ENCODE results near the gene COL4A1.

The COL4A1 gene

DNA sequence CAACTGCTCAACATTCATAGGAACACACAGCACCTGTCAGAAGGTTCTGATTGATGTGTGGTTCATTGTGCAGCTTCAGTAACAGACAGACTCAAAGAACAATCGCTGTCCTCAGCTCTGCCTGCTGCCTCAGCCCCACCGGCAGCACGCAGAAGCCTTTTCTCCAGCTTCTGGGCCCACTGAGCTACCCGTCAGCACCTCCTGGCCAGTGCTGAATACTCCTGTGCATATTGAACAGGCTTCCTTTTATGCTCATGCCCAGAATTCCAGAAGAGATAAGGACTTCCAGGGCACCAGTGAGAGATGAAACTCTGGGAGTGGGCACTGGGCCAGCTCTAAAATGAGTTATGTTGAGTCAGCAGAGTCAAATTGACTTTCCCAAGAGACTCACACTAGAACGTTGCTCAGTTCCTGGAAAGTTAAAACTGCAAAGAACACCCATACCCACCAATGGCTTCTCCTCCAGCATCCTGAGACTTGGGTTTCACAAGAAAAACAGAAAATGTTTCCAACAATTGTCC is 119.3 kb downstream of the COL4A1 start:
- 75 to 89% methylated on average over 5 of the region's 5 CpGs for WGBS, 2 experiments
- Histone ChIP-seq H3K4me1 (ENCODE audit: control insufficient read depth, insufficient read depth, low read length) (no peaks in the 10 kb centered on the region), H3K27ac (ENCODE audit: insufficient read depth, low read depth, low read length, poor library complexity, severe bottlenecking) (no peak overlapping the region), H3K9me3 (ENCODE audit: control insufficient read depth, low read length) (no peaks in the 10 kb centered on the region), H3K27me3 (ENCODE audit: control insufficient read depth, insufficient read depth, low read length, poor library complexity, severe bottlenecking) (no peaks in the 10 kb centered on the region), H3K36me3 (ENCODE audit: control insufficient read depth, insufficient read depth, low read length) (peaks cover 4% of the 10 kb centered on the region), H3K4me3 (ENCODE audit: insufficient read depth, low read depth, low read length) (no peak overlapping the region)

DNA sequence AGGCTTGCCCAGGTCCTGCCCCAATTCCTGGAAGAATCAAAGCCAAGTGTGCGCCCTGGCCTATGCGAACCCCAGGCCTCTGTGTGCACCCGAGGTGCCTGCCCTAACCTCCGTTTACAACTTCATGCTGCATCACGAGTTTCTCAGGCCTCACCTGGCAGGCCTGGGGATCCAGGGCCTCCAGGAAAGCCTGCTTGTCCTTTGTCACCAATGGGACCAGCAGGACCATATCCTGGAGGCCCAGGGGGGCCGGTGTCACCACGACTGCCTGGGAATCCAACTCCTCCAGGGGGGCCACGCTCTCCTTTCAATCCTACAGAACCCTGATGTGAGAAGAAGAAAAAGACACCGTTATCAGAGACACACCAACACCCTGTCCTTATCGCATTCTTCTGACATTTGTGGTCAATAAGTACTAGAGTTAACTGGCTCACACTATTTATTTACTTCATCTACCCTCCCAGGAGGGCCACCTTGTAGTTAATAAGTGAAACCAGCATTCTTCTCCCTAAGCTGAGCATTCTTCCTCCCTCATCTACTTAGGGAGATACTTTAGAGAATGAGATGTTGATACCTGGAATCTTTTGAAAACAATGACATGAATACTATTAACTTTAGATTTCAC is 120.6 kb downstream of the COL4A1 start:
- Histone ChIP-seq H3K4me3 (ENCODE audit: insufficient read depth, low read depth, low read length) (no peak overlapping the region), H3K36me3 (ENCODE audit: control insufficient read depth, insufficient read depth, low read length) (peaks cover 4% of the 10 kb centered on the region), H3K9me3 (ENCODE audit: control insufficient read depth, low read length) (no peaks in the 10 kb centered on the region), H3K27ac (ENCODE audit: insufficient read depth, low read depth, low read length, poor library complexity, severe bottlenecking) (no peak overlapping the region), H3K27me3 (ENCODE audit: control insufficient read depth, insufficient read depth, low read length, poor library complexity, severe bottlenecking) (no peaks in the 10 kb centered on the region), H3K4me1 (ENCODE audit: control insufficient read depth, insufficient read depth, low read length) (no peaks in the 10 kb centered on the region)
- 94% methylated on average over 10 of the region's 10 CpGs for WGBS, 2 experiments

DNA sequence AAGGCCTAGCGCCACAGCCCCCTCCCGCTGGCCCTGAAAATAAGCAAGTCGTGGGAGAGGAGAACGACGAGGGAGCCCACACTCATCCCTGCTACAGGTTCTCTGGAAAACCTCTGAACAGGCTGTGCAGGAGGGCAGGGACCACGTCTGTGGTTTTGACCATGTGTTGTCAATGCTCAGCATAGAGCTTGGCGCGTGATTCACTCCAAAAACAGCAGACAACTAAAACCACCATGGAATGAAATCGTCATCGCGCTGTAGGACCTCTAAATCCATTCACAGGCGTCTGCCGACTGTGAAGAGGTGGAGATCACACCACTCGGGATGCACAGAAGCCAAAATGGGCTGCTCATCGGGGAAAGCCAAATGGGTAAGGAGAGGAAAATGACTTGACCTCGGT is 121.3 kb downstream of the COL4A1 start:
- H3K36me3 ChIP-seq (ENCODE audit: control insufficient read depth, insufficient read depth, low read length), result peaks cover 4% of the 10 kb centered on the region
- no peak overlapping the region for H3K27ac ChIP-seq (ENCODE audit: insufficient read depth, low read depth, low read length, poor library complexity, severe bottlenecking)
- WGBS, 2 experiments, result 95 to 97% methylated on average over 16 of the region's 16 CpGs
- H3K27me3 ChIP-seq (ENCODE audit: control insufficient read depth, insufficient read depth, low read length, poor library complexity, severe bottlenecking), result no peaks in the 10 kb centered on the region
- H3K4me1 ChIP-seq (ENCODE audit: control insufficient read depth, insufficient read depth, low read length), result peaks cover 1% of the 10 kb centered on the region
- H3K4me3 ChIP-seq (ENCODE audit: insufficient read depth, low read depth, low read length), result no peak overlapping the region
- H3K9me3 ChIP-seq (ENCODE audit: control insufficient read depth, low read length), result no peaks in the 10 kb centered on the region

DNA sequence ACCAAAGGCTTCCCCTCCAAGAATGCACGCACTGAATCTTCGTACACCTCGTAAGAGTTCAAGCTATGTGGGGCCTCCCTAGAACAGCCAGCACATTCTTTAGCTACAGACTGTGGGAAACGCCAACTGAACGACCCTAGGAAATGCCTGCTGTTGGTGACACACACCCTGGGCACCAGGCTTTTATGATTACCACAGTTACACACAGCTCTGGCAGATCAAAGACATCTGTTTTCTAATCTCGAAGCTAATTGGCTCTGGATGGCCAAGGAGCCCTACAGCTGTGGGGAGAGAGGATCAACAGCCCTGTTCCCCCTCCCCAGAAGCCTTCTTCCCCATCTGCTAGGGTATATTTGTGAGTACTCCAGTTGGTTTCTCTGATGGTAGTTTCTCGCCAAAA is 123.0 kb downstream of the COL4A1 start:
- Histone ChIP-seq H3K27ac (ENCODE audit: insufficient read depth, low read depth, low read length, poor library complexity, severe bottlenecking) (no peak overlapping the region), H3K4me1 (ENCODE audit: control insufficient read depth, insufficient read depth, low read length) (peaks cover 14% of the 10 kb centered on the region), H3K36me3 (ENCODE audit: control insufficient read depth, insufficient read depth, low read length) (peaks cover 4% of the 10 kb centered on the region), H3K9me3 (ENCODE audit: control insufficient read depth, low read length) (no peaks in the 10 kb centered on the region), H3K27me3 (ENCODE audit: control insufficient read depth, insufficient read depth, low read length, poor library complexity, severe bottlenecking) (no peaks in the 10 kb centered on the region), H3K4me3 (ENCODE audit: insufficient read depth, low read depth, low read length) (no peak overlapping the region)
- WGBS, 2 experiments, result 95% methylated on average over 7 of the region's 7 CpGs

DNA sequence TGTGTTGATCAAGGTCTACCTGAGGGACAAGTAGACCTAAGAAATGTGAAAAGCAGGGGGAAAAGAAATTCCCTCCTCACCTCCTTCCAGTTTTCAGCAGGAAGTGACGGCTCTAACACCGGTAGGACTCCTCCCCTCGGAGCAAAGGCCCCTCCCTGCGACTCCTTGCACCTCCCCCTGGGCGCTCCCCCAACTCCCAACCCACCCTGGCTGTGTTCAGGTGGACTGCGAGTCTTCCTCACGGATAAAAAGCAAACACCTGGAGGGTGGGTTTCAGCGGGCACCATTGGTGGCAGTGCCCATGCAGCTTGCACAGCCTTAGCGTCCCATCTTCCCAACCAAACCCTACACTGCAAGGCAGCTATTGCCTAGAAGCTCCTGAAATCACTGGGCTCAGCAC is 124.5 kb downstream of the COL4A1 start:
- WGBS, 2 experiments, result 94% methylated on average over 9 of the region's 9 CpGs
- Histone ChIP-seq H3K4me3 (ENCODE audit: insufficient read depth, low read depth, low read length) (no peak overlapping the region), H3K36me3 (ENCODE audit: control insufficient read depth, insufficient read depth, low read length) (peaks cover 4% of the 10 kb centered on the region), H3K4me1 (ENCODE audit: control insufficient read depth, insufficient read depth, low read length) (peaks cover 14% of the 10 kb centered on the region), H3K27me3 (ENCODE audit: control insufficient read depth, insufficient read depth, low read length, poor library complexity, severe bottlenecking) (no peaks in the 10 kb centered on the region), H3K27ac (ENCODE audit: insufficient read depth, low read depth, low read length, poor library complexity, severe bottlenecking) (no peak overlapping the region), H3K9me3 (ENCODE audit: control insufficient read depth, low read length) (no peaks in the 10 kb centered on the region)

DNA sequence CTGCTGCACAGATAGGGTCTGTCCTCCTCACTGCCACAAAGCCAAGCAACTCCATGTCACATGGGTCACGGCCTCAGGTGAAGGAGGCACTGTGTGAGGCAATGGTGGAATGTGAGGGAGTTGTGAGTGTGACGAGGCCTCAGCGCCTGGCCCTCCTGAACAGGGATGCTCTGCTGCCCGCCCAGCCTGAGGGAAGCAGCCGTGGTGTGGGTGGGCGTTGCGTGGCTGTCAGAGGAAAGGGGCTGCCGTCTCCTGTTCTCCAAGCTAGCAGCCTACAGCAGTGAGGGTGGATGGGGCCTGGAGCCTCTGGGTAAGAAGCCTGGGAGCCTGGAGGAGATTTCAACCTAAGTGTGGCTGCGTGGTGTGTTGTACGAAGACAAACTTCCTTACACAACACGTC is 125.0 kb downstream of the COL4A1 start:
- H3K27ac ChIP-seq (ENCODE audit: insufficient read depth, low read depth, low read length, poor library complexity, severe bottlenecking), result no peak overlapping the region
- H3K9me3 ChIP-seq (ENCODE audit: control insufficient read depth, low read length), result no peaks in the 10 kb centered on the region
- no peak overlapping the region for H3K4me3 ChIP-seq (ENCODE audit: insufficient read depth, low read depth, low read length)
- peaks cover 6% of the 10 kb centered on the region for H3K36me3 ChIP-seq (ENCODE audit: control insufficient read depth, insufficient read depth, low read length)
- 98% methylated on average over 8 to 11 of the region's 11 CpGs for WGBS, 2 experiments
- no peaks in the 10 kb centered on the region for H3K27me3 ChIP-seq (ENCODE audit: control insufficient read depth, insufficient read depth, low read length, poor library complexity, severe bottlenecking)
- peaks cover 14% of the 10 kb centered on the region for H3K4me1 ChIP-seq (ENCODE audit: control insufficient read depth, insufficient read depth, low read length)

DNA sequence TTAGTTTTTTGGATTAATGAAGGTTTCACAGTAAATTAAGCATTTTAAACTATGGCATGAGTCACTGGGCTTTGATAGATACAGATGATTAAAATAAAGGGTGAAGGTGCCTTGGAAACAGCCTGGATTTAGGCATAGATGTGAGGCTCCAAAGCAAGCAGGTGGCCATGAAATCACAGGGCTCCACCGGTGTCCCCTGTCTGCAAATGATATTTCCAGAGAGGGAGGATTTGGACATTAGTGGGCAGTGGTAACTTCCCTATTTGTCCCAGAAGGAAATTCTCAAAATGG is 127.2 kb downstream of the COL4A1 start:
- Histone ChIP-seq H3K9me3 (ENCODE audit: control insufficient read depth, low read length) (no peaks in the 10 kb centered on the region), H3K27ac (ENCODE audit: insufficient read depth, low read depth, low read length, poor library complexity, severe bottlenecking) (no peak overlapping the region), H3K36me3 (ENCODE audit: control insufficient read depth, insufficient read depth, low read length) (peaks cover 6% of the 10 kb centered on the region), H3K27me3 (ENCODE audit: control insufficient read depth, insufficient read depth, low read length, poor library complexity, severe bottlenecking) (no peaks in the 10 kb centered on the region), H3K4me3 (ENCODE audit: insufficient read depth, low read depth, low read length) (no peak overlapping the region), H3K4me1 (ENCODE audit: control insufficient read depth, insufficient read depth, low read length) (peaks cover 14% of the 10 kb centered on the region)
- WGBS, 2 experiments, result 92 to 100% methylated on average over 1 of the region's 1 CpG

DNA sequence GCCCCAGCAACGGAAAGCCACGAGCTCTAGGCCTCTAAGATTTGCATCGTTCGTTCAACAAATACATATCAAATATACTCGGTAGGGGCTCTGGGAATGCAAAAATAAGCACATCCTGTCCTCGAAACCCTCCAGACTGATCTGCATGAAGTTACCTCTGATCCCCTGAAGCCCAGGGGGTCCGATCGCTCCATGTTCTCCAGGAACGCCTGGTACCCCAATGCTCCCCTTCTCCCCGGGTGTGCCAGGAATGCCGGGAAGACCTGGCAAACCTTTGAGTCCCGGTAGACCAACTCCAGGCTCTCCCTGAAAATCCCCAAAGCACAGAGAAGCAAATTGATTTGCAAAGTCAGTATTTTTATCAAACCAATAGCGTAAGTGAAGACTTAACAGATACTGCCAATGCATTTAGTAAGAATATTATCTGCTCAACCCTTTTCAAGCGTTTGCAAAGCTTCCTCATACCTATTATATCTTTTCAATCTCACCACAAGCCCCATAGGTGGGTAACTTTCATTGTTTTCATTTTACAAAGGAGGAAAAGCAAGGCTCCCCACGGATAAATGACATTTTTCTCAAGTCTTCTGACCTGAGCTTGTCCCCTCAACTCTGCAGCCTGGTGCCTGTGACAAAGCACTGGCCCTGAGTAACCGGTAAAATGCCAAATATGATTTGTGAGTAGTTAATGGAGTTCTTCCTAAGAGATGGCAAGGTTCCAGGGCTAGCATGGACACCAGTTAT is 127.7 kb downstream of the COL4A1 start:
- 90 to 92% methylated on average over 16 of the region's 16 CpGs for WGBS, 2 experiments
- H3K27me3 ChIP-seq (ENCODE audit: control insufficient read depth, insufficient read depth, low read length, poor library complexity, severe bottlenecking), result no peaks in the 10 kb centered on the region
- no peak overlapping the region for H3K27ac ChIP-seq (ENCODE audit: insufficient read depth, low read depth, low read length, poor library complexity, severe bottlenecking)
- no peak overlapping the region for H3K4me3 ChIP-seq (ENCODE audit: insufficient read depth, low read depth, low read length)
- no peaks in the 10 kb centered on the region for H3K9me3 ChIP-seq (ENCODE audit: control insufficient read depth, low read length)
- peaks cover 14% of the 10 kb centered on the region for H3K4me1 ChIP-seq (ENCODE audit: control insufficient read depth, insufficient read depth, low read length)
- peaks cover 7% of the 10 kb centered on the region for H3K36me3 ChIP-seq (ENCODE audit: control insufficient read depth, insufficient read depth, low read length)

DNA sequence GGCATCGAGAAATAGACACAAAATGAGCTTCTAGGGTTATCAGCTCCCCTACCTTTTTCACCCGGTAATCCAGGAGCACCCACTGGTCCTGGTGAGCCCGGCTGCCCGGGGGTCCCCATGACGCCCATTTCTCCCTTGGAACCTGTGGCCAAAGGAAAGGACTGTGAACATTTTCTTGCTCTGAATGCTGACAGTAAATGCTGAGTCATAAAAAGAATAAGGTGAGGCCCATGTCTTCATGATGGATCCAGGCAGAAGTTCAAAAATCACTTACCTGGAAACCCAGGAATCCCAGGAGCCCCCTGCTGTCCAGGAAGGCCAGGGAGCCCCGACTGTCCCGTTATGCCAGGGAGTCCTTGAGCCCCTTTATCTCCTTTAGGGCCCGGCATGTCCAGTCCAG is 129.2 kb downstream of the COL4A1 start:
- Histone ChIP-seq H3K9me3 (ENCODE audit: control insufficient read depth, low read length) (no peaks in the 10 kb centered on the region), H3K27me3 (ENCODE audit: control insufficient read depth, insufficient read depth, low read length, poor library complexity, severe bottlenecking) (no peaks in the 10 kb centered on the region), H3K36me3 (ENCODE audit: control insufficient read depth, insufficient read depth, low read length) (peaks cover 13% of the 10 kb centered on the region), H3K4me1 (ENCODE audit: control insufficient read depth, insufficient read depth, low read length) (peaks cover 14% of the 10 kb centered on the region), H3K4me3 (ENCODE audit: insufficient read depth, low read depth, low read length) (no peak overlapping the region), H3K27ac (ENCODE audit: insufficient read depth, low read depth, low read length, poor library complexity, severe bottlenecking) (no peak overlapping the region)
- 94 to 96% methylated on average over 8 of the region's 8 CpGs for WGBS, 2 experiments

DNA sequence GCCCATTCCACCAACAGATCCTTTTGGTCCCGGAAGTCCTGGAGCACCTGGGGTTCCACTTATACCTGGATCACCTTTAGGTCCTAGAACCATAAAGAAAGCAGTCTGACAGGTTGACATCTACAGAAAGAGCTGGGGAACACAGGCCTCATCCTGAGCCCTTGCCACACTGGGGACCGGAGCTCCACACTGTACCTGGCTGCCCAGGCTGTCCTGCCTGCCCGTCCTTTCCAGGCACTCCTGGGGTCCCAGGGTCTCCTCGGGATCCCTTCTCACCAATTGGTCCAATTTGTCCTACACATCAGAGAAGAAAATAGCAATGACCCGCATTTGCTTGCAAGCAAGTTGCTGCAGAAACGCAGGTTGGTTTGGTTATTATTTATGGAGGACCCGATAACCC is 130.5 kb downstream of the COL4A1 start:
- H3K9me3 ChIP-seq (ENCODE audit: control insufficient read depth, low read length), result no peaks in the 10 kb centered on the region
- H3K27ac ChIP-seq (ENCODE audit: insufficient read depth, low read depth, low read length, poor library complexity, severe bottlenecking), result no peak overlapping the region
- H3K4me3 ChIP-seq (ENCODE audit: insufficient read depth, low read depth, low read length), result no peak overlapping the region
- 95% methylated on average over 7 of the region's 7 CpGs for WGBS, 2 experiments
- H3K4me1 ChIP-seq (ENCODE audit: control insufficient read depth, insufficient read depth, low read length), result peaks cover 14% of the 10 kb centered on the region
- peaks cover 13% of the 10 kb centered on the region for H3K36me3 ChIP-seq (ENCODE audit: control insufficient read depth, insufficient read depth, low read length)
- no peaks in the 10 kb centered on the region for H3K27me3 ChIP-seq (ENCODE audit: control insufficient read depth, insufficient read depth, low read length, poor library complexity, severe bottlenecking)

All from ectodermal cell (in vitro differentiated cells).